Sigmoid colon (tissue), 7 donors: Measurements from ENCODE around the gene SLC30A3. TPM values are rescaled to one million over a fixed set of nuclear protein-coding genes. Genes with fewer than 3 reads are reported as not detected.

ENCODE experiments used
- DNase-seq: peaks from one replicate; pipeline ENCODE4 v3.0.0-alpha.2; 2019
- H3K27ac ChIP-seq, 4 donors: fragments of 200-600 bp; sonication (generic); one replicate each; pipeline ENCODE4 v1.5.1; 2016 to 2019; ENCODE audit warnings: mild to moderate bottlenecking in 1 of 4
- H3K27me3 ChIP-seq, 3 donors: fragments of 200-600 bp; sonication (generic); one replicate each; pipeline ENCODE4 v1.5.1; 2019; ENCODE audit warnings: mild to moderate bottlenecking in 1 of 3
- H3K36me3 ChIP-seq, 4 donors: fragments of 200-600 bp; sonication (generic); one replicate each; pipeline ENCODE4 v1.5.1; 2016 to 2019
- H3K4me1 ChIP-seq, 4 donors: fragments of 200-600 bp; sonication (generic); one replicate each; pipeline ENCODE4 v1.5.1; 2017 to 2019
- H3K4me3 ChIP-seq, 4 donors: fragments of 200-600 bp; sonication (generic); one replicate each; pipeline ENCODE4 v1.5.1; 2017 to 2019; ENCODE audit warnings: mild to moderate bottlenecking in 2 of 4, moderate library complexity in 1 of 4
- H3K9me3 ChIP-seq, 4 donors: fragments of 200-600 bp in 3 of 4; sonication (generic) in 3 of 4; one replicate each; pipeline versions ENCODE4 v1.5.1 to v1.6.1; 2013 to 2019
- EP300 ChIP-seq, 4 donors: sonication (generic); formaldehyde crosslinking; IDR thresholded peaks; one replicate each; pipeline ENCODE4 v1.6.1; 2017; ENCODE audit warnings: antibody characterized with exemption in 4 of 4
- POLR2A ChIP-seq, 2 donors: fragments of 450-650 bp; IDR thresholded peaks; one replicate each; pipeline ENCODE4 v1.6.1; 2016; ENCODE audit warnings: antibody characterized with exemption in 2 of 2, mild to moderate bottlenecking in 2 of 2, moderate library complexity in 2 of 2
- POLR2AphosphoS5 ChIP-seq, 4 donors: sonication (generic); formaldehyde crosslinking; IDR thresholded peaks; one replicate each; pipeline ENCODE4 v1.6.1; 2017; ENCODE audit warnings: antibody characterized with exemption in 4 of 4
- WGBS, 2 donors: extraction: QIAGEN DNeasy Blood & Tissue Kit; methylation state at CpG; one replicate each; pipeline ENCODE4 v1.1.7; 2013; 5-methylcytosine and 5-hydroxymethylcytosine counted together
- intact Hi-C: fragments of 100-400 bp; cut with DNase I; formaldehyde crosslinking; loops from one replicate; pipeline ENCODE4 v1.15.1; 2023
- polyA plus RNA-seq, 3 donors: library from polyadenylated mRNA; stranded (reverse); fragments of 200-250 nt; gene quantifications; one replicate each; pipeline ENCODE4 v1.2.3, GENCODE V29; 2013
- total RNA-seq, 4 donors: library from RNA; depleted of rRNA; stranded (reverse); fragments of >200 nt; gene quantifications; one replicate each; pipeline ENCODE4 v1.1.0, GENCODE V29; 2016
- TF ChIP-seq, protein P1 (sequence below), 4 experiments: fragments of 450-650 bp in 3 of 4; fragments of 200-600 bp in 1 of 4; IDR thresholded peaks; one replicate each; pipeline ENCODE4 v1.5.1; 2016 to 2019; ENCODE audit warnings: antibody characterized with exemption in 4 of 4, mild to moderate bottlenecking in 3 of 4, moderate library complexity in 2 of 4
- donor health status: healthy with polysubstance abuse.
- donor health status: Bipolar disorder and iron deficiency.
- donor health status: healthy.

The SLC30A3 gene
- total and polyA plus RNA-seq, 7 donors, result 0.10 to 1.1 (median 0.60) TPM; not detected in 2

DNA sequence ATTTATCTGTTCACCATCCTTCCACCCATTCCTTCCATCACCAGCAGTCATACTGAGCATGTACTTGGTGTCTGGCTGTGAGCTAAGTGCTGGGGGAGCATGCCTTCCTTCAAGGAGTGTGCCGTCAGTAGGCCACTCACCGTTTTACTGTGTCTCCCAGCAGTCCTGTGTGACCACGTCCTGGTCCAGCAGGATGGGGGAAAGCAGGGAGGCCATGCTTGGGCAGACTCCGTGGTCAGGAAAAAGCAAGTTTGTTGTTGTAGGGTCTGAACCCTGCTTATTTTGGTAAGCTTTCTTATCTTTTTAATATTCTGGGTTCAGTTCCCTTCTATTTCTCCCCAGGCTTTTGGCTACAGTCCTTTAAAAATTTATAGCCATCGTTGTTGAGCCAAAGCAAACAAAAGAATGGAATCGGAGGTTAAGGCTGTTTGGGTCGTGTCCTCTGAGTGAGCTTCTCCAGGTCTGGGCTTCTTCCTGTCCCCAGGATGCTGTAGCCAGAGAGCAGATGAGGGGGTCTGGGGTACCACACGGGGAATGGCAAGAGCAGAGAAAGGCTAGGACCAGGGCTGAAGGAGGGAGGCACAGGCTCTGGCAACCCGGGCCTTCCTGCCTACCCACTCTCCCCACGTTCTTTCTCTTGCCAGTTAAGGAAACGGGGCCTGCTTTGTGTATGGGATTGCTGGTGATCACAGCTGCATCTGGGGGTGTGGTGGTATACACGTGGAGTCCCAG is 13.5 kb downstream of the SLC30A3 start:
- intact Hi-C loops, result no loop called here
- Histone ChIP-seq H3K36me3 (peaks cover 0 to 4% (median 0%) of the 10 kb centered on the region in 4 donors), H3K4me1 (peaks cover 0 to 10% (median 5%) of the 10 kb centered on the region in 4 donors), H3K27me3 (peaks cover 0 to 30% (median 2%) of the 10 kb centered on the region in 3 donors), H3K4me3 (no peak overlapping the region), H3K9me3 (no peaks in the 10 kb centered on the region), H3K27ac (no peak overlapping the region)
- TF ChIP-seq, protein P1, sequence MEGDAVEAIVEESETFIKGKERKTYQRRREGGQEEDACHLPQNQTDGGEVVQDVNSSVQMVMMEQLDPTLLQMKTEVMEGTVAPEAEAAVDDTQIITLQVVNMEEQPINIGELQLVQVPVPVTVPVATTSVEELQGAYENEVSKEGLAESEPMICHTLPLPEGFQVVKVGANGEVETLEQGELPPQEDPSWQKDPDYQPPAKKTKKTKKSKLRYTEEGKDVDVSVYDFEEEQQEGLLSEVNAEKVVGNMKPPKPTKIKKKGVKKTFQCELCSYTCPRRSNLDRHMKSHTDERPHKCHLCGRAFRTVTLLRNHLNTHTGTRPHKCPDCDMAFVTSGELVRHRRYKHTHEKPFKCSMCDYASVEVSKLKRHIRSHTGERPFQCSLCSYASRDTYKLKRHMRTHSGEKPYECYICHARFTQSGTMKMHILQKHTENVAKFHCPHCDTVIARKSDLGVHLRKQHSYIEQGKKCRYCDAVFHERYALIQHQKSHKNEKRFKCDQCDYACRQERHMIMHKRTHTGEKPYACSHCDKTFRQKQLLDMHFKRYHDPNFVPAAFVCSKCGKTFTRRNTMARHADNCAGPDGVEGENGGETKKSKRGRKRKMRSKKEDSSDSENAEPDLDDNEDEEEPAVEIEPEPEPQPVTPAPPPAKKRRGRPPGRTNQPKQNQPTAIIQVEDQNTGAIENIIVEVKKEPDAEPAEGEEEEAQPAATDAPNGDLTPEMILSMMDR (IDR thresholded peaks at IDR 0.05), result no peak
- no peak for TF ChIP-seq EP300 (IDR thresholded peaks at IDR 0.05)
- no peak for TF ChIP-seq POLR2A (IDR thresholded peaks at IDR 0.05)
- TF ChIP-seq POLR2AphosphoS5 (IDR thresholded peaks at IDR 0.05), result no peak
- no peak for DNase-seq
- 27 to 60% methylated on average over 12 of the region's 12 CpGs for WGBS, 2 donors

DNA sequence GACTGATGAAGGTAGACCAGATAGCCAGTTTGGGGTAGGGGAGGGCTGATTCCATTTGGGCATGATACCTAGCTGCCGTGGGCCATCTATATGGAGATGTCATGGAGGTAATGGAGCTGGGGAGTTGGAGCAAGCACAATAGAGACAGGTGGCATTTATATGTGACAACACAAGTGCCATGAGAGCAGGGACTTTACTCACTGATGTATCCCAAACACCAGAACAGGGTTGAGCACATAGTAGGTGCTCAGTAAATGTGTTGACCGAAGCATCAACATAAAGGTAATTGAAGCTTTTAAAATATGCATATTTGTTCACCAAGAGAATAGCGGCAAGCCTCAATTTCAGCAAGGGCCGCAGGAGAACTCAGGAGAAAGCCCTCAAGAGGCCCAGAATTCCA is 15.0 kb downstream of the SLC30A3 start:
- no peak for DNase-seq
- Histone ChIP-seq H3K4me3 (no peak overlapping the region), H3K27ac (no peak overlapping the region), H3K4me1 (peaks cover 0 to 10% (median 5%) of the 10 kb centered on the region in 4 donors), H3K9me3 (no peaks in the 10 kb centered on the region), H3K36me3 (peaks cover 0 to 18% (median 6%) of the 10 kb centered on the region in 4 donors), H3K27me3 (peaks cover 0 to 20% (median 0%) of the 10 kb centered on the region in 3 donors)
- no peak for TF ChIP-seq EP300 (IDR thresholded peaks at IDR 0.05)
- TF ChIP-seq POLR2A (IDR thresholded peaks at IDR 0.05), result no peak
- TF ChIP-seq POLR2AphosphoS5 (IDR thresholded peaks at IDR 0.05), result no peak
- TF ChIP-seq, protein P1 (IDR thresholded peaks at IDR 0.05), result no peak
- intact Hi-C loops, result no loop called here
- WGBS, 2 donors, result 67 to 81% methylated on average over 4 of the region's 4 CpGs

DNA sequence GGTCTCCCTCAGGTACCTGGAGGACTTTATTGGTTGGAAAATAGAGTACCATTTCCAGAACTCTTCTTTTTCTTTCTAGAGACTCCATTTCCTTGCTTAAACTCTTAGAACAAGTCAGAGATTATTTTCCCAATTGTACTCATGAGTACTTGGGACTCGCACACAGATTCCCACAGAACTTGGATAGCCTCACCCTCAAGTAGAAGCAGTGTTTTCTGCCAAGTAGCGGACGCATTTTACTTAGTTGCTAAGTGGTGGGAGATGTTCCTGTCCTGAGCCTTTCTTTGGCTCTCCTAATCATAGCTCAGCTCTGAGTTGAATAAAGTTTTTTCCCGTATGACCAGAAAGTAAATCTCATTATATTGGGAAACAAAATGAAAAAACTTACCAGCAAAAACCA is 17.2 kb downstream of the SLC30A3 start:
- intact Hi-C loops, result no loop called here
- 83 to 87% methylated on average over 4 of the region's 4 CpGs for WGBS, 2 donors
- no peak overlapping the region for H3K4me3 ChIP-seq
- H3K4me1 ChIP-seq, result peaks cover 0 to 10% (median 5%) of the 10 kb centered on the region in 4 donors
- peaks cover 0 to 10% (median 0%) of the 10 kb centered on the region in 3 donors for H3K27me3 ChIP-seq
- no peak overlapping the region for H3K27ac ChIP-seq
- DNase-seq, result no peak
- H3K36me3 ChIP-seq, result peaks cover 0 to 41% (median 25%) of the 10 kb centered on the region in 4 donors
- TF ChIP-seq, protein P1 (IDR thresholded peaks at IDR 0.05), result no peak
- no peak for TF ChIP-seq EP300 (IDR thresholded peaks at IDR 0.05)
- no peak for TF ChIP-seq POLR2AphosphoS5 (IDR thresholded peaks at IDR 0.05)
- TF ChIP-seq POLR2A (IDR thresholded peaks at IDR 0.05), result no peak
- no peaks in the 10 kb centered on the region for H3K9me3 ChIP-seq

DNA sequence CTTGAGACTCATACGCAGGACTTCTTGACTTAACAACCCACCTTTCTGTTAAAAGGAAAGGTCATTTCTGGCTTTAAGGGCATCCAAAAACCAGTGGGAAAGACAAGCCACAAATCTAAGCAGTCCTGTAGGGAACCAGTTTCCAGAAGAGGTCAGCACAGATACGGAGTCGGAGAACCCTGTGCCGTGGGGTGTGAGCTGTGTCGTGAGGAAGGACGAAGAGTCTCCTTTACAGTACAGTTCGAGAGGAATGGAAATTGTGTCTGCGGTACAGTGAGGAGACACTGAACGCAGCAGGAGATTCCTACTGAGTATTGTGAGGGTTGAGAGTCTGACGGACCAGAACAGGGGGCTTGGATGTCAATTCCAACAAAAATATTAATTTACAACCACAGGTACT is 17.7 kb downstream of the SLC30A3 start:
- Histone ChIP-seq H3K27ac (no peak overlapping the region), H3K9me3 (no peaks in the 10 kb centered on the region), H3K4me3 (no peak overlapping the region), H3K36me3 (peaks cover 0 to 46% (median 29%) of the 10 kb centered on the region in 4 donors), H3K4me1 (peaks cover 0 to 7% (median 3%) of the 10 kb centered on the region in 4 donors), H3K27me3 (peaks cover 0 to 5% (median 0%) of the 10 kb centered on the region in 3 donors)
- TF ChIP-seq, protein P1 (IDR thresholded peaks at IDR 0.05), result no peak
- TF ChIP-seq POLR2A (IDR thresholded peaks at IDR 0.05) (no peak), POLR2AphosphoS5 (IDR thresholded peaks at IDR 0.05) (no peak), EP300 (IDR thresholded peaks at IDR 0.05) (no peak)
- no peak for DNase-seq
- intact Hi-C loops, result no loop called here
- WGBS, 2 donors, result 80 to 83% methylated on average over 10 of the region's 10 CpGs
